KOPT-K1 (cell line): ENCODE data around the gene RYK.

Experiments used
- H3K27ac ChIP-seq: fragments of 200-600 bp; sonication (generic); 2 replicates; pipeline ENCODE4 v1.5.1; 2016; ENCODE audit warnings: antibody characterized with exemption, mild to moderate bottlenecking, low read depth, low read length; ENCODE audit not compliant: poor library complexity, severe bottlenecking
- H3K36me3 ChIP-seq: fragments of 200-600 bp; sonication (generic); 2 replicates; pipeline ENCODE4 v1.5.1; 2017; ENCODE audit warnings: antibody characterized with exemption, mild to moderate bottlenecking, low read length, moderate library complexity; ENCODE audit not compliant: insufficient read depth
- H3K9me3 ChIP-seq: fragments of 200-600 bp; sonication (generic); 2 replicates; pipeline ENCODE4 v1.5.1; 2017; ENCODE audit warnings: antibody characterized with exemption, low read length, mild to moderate bottlenecking; ENCODE audit not compliant: insufficient read depth, poor library complexity, severe bottlenecking

Gene RYK

DNA sequence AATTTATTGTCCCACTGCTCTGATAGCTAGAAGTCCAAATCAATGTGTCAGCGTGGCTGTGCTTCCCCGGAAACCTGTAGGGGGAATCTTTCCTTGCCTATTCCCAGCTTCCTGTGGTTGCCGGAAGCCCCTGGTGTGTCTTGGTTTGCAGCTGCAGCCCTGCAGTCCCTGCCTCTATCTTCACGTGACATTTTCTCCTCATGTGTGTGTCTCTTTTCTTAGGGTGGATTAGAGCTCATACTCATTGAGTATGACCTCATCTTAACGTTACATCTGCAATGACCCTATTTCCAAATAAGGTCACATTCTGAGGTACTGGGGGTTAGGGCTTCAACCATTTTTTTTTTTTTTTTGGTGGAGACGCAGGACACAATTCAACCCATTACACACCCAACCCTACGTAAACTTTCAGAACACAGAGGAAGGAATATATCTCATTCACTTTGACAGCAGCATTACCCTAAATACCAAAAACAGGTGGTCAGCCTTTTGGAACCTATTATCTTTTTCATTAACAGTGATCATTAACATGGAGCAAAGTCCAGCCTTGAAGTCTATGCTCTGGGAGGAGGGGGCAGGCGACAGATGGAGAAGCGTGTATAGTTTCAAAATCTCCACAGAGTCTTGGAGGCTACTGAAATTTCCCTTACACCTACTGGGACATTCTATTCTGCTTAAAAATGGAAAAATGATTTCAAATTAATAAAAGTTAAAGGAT, 88.6 kb downstream of the RYK start:
- no peaks in the 10 kb centered on the region for H3K9me3 ChIP-seq
- no peak overlapping the region for H3K27ac ChIP-seq
- H3K36me3 ChIP-seq: peaks cover 40% of the 10 kb centered on the region

DNA sequence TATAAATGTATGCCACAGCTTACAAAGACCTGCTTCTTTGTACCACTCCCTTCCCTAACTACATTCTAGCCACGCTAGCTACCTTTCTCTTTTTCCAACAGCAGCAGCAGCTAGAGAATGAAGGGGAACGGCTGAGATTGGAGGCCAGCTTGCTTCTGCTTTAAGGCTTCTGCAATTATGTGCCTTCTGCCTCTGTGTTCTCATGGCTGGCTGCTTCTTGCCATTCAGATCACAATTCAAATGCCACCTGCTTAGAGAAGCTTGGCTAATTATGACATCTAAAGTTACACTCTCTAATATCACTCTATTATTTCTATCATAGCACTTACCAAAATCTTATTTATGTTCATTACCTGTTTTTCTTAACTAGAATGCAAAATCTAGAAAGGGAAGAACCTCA, 95.2 kb downstream of the RYK start:
- Histone ChIP-seq H3K36me3 (peaks cover 60% of the 10 kb centered on the region), H3K27ac (no peak overlapping the region), H3K9me3 (no peaks in the 10 kb centered on the region)

DNA sequence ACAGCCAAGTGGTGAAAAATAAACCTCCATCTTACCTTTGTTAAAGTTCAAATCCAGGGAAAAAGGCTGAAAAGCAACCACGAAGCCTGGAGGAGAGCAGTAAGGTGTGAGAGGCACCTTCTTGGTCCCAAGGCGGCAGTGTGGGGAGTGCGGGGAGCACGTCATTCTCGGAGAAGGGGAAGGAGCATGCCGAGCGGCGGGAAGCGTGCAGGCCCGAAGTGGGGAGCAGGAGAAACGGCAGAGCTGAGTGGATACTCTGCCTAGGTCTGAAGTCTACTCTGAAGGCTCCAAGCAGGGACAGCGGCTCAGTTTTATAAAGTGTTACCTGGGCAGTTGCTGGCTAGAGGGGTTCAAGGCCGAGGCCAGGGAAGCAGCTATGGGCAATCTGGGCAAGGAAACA, 96.9 kb downstream of the RYK start:
- Histone ChIP-seq H3K9me3 (no peaks in the 10 kb centered on the region), H3K27ac (no peak overlapping the region), H3K36me3 (peaks cover 54% of the 10 kb centered on the region)

DNA sequence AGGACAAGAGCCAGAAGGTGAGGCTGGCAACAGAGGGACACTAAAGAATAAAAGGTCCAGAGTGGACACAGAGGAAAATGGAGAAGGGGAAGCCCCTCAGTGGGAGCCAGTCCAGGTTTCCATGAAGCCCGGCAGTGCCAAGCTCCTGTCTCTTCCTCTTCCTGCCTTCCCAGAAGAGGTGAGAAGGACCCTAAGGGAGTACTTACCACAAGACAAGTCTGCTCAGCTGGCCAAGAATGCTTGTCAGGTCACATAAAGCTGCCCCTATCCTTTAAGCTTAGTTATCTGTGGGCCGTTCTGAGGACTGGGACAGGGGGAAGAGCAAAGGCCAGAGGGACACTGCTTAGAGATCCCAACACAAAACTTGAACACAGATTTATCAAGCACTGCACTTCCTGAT, 100.2 kb downstream of the RYK start:
- peaks cover 24% of the 10 kb centered on the region for H3K36me3 ChIP-seq
- H3K9me3 ChIP-seq: no peaks in the 10 kb centered on the region
- no peak overlapping the region for H3K27ac ChIP-seq

DNA sequence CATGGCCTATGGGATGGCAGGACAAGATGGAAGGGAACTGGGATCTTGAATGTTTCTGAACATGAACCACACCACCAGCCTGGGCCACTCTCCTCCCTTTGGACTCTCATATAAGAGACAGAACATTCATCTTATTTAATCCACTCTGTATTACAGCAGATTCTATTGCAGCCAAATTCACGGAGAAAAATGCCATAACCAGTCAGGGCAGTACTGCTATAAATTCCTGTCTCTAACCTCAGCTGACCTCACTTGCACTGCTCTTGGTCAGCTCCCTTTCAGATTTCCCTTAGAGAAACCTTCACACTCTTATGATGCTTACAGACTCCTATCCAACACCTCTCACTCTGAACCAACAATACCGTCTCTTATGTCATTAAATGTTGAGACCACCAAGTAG, 101.4 kb downstream of the RYK start:
- no peaks in the 10 kb centered on the region for H3K9me3 ChIP-seq
- H3K27ac ChIP-seq: no peak overlapping the region
- peaks cover 13% of the 10 kb centered on the region for H3K36me3 ChIP-seq

DNA sequence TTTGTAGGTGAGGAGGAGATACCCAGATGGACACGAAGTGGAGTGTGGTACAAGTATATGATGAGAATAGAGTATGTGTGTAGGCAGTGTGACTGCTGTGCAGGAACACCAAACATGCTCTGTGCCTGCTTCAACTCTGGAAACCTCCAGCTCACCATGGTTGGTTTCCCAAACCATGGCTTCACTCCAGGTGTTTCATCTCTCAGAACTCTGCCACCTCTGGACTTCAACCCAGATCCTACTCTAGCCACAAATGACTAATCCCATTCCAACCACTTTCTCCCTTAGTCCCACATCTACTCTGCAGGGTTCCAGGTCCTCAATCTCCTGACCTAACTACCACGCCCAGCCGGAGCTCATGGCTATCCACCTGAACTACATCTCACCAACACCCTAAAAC, 102.1 kb downstream of the RYK start:
- Histone ChIP-seq H3K36me3 (peaks cover 5% of the 10 kb centered on the region), H3K27ac (no peak overlapping the region), H3K9me3 (no peaks in the 10 kb centered on the region)

DNA sequence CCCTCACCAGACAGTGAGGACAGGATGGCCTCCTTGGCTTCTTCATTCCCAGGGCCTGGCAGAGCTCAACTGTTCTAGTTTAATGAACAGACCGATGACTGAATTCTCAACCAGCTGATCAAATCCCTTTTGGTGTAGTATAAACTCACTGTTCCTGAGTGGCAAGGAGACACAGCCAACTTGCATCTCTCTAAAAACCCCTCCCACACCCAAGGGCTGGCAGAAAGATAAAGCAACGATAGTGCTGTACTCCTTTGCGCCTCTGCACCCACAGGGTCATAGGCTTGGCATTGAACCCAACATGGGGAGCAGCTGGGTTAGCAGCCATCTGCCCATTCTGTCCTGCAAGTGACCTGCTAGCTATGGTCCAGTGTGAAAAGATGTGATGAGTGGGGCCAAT, 103.2 kb downstream of the RYK start:
- no peaks in the 10 kb centered on the region; the same call in 1 of the 2 replicates for H3K36me3 ChIP-seq
- no peaks in the 10 kb centered on the region for H3K9me3 ChIP-seq
- no peak overlapping the region for H3K27ac ChIP-seq

DNA sequence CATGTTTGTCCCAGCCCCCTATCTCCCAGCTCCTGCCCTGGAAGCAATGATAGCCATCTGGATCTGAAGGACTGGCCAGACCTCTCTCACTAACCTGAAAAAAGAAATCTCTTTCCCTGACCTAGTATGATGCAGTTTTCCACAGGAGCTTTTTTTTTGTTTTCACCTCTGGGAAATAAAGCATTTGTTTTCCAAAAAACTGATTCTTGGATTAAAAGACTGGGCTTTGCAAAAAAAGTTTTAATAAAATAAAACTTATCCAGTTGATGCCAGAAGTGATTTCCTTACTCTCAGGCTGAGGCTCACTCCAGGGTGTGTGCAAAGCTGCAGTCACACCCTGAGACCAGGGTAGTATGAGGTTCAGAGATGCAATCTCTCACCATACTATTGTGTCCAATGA, 104.0 kb downstream of the RYK start:
- Histone ChIP-seq H3K27ac (no peak overlapping the region), H3K9me3 (no peaks in the 10 kb centered on the region), H3K36me3 (no peaks in the 10 kb centered on the region; the same call in 1 of the 2 replicates)

DNA sequence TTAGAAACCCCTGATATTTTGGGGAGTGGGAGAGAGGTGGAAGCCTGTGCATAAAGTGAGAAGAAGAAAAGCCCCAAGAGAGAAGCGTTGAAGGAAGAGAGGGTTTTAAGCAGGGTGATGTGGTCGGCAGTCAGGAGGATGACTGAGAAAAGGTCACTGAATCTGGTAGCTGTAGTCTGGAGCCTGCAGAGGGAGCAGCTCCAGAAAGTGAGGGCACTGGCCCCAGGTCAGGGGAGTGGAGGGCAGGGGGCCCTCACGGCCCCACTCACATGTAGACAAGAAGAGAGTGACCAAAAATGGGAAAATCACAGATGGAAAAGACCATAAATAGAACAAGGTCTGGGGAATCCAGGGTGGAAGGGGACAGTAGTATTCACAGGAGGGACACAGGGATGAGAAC, 105.5 kb downstream of the RYK start:
- Histone ChIP-seq H3K36me3 (no peaks in the 10 kb centered on the region; the same call in 1 of the 2 replicates), H3K27ac (no peak overlapping the region), H3K9me3 (no peaks in the 10 kb centered on the region)

DNA sequence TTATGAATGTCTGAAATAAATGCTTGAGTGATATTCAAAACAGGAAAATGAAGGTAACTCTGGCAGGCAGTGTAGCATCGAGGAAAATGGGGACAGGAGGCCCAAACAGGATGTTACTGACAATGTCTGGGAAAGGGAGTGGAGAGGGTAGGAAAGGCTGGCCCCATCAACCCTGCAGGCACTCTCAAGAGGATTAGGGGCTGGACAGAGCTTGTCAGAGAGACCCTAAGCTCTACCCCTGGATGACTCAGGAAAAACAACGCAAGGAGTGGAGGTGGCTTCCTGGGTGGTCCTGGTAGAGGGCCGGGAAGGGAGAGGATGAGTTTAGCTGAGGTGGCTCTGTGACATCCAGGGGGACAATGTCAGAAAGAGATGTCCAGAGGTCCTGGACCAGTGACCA, 106.0 kb downstream of the RYK start:
- H3K36me3 ChIP-seq: no peaks in the 10 kb centered on the region; the same call in 1 of the 2 replicates
- H3K27ac ChIP-seq: no peak overlapping the region
- H3K9me3 ChIP-seq: no peaks in the 10 kb centered on the region

DNA sequence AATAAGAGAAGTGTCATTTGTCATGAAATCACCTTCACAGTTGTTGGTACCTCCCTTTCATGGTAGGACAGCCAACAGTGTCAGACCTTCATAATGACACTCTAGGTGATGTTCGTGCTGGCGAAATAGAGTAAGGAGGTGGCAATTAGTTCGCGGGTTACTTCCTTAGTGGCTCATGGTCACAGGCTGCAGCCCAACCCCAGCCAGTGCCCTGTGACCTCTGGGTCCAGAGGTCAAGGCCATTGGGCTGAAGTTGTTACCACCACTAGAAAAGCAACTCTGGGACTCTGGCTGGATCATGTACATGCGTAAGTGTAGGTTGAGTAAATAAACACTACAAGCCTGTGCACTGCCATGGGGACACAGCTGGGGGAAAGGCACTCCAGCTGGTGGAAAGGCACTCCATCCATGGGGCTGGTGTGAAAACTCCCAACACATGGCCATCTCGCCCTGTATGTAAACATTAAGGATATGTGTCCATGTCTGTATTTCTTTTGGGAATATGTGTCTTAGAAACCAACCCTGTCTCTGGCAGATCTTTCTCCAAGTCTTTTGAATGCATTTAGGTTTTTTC, 106.7 kb downstream of the RYK start:
- Histone ChIP-seq H3K27ac (no peak overlapping the region), H3K36me3 (no peaks in the 10 kb centered on the region; the same call in 1 of the 2 replicates), H3K9me3 (no peaks in the 10 kb centered on the region)

DNA sequence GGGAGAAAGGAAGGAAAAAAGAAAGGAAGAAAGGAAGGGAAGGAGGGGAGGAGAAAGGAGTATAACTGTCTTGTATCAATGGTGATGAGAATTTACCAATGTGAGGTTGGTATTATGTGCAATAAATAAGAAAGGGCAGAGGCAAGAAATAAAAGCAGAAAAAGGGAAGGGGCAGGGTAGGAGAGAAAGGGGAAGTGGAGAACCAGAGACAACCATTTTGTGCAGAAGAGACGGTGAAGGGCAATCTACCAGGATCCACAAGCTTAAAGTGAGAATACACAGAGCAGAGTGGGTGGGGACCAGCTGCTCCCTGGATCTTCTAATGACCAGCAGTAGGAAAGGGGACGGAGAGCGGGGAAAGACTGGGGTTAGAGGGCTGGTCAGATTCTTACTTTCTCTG, 114.1 kb downstream of the RYK start:
- H3K36me3 ChIP-seq: no peaks in the 10 kb centered on the region
- H3K9me3 ChIP-seq: no peaks in the 10 kb centered on the region
- H3K27ac ChIP-seq: no peak overlapping the region

DNA sequence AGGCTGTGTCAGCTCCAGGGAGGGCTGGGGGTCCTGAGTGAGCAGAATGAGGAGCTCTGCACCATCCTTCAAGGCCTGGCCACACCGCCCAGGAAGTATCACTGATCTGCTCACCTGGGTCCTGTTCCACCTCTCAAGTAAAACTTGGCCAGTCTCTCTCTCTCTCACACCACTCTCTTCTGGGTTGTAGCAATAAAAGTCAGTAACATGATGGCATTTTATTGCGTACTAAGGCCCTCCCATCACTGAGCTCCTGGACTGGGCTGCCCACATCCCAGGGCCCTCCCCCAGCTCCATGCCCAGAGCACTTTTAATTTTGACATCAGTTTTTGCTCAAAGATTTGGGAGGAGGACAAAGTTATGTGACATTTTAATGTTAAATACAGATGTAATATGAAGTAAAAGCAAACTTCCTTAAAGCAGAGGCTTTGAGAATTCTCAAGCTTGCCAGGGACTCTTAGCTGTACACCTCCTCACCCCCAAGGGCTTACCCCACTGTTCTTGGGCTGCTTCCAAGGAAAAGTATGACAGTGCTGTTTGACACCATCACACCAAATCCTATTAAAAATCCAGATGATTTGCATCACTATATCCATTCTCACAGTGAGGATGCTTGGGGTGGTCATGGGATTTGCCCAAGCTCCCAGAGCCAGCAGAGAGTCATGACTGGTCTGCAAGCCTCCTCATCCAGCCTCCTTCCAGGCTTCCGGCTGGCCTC, 115.8 kb downstream of the RYK start:
- Histone ChIP-seq H3K36me3 (no peaks in the 10 kb centered on the region), H3K9me3 (no peaks in the 10 kb centered on the region), H3K27ac (no peak overlapping the region)

DNA sequence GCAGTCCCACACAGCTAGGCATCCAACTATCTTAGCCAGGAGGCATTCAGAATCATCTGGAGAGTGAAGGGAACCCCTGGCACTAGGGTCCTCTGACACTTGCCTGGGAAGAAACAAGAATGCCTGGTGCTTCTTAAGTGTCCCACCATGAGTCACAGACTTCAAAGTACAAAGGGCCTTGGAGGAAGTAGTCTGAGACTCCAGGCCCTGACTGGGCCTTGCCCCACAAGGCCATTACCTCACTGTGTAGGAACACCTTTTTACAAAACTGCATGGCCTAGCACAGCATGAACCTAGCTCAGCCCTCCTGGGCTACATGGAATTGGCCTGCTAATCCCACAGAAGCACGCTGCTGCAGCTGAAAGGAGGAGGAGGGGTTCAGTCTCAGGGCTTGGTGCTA, 116.4 kb downstream of the RYK start:
- Histone ChIP-seq H3K36me3 (no peaks in the 10 kb centered on the region), H3K9me3 (no peaks in the 10 kb centered on the region), H3K27ac (no peak overlapping the region)

DNA sequence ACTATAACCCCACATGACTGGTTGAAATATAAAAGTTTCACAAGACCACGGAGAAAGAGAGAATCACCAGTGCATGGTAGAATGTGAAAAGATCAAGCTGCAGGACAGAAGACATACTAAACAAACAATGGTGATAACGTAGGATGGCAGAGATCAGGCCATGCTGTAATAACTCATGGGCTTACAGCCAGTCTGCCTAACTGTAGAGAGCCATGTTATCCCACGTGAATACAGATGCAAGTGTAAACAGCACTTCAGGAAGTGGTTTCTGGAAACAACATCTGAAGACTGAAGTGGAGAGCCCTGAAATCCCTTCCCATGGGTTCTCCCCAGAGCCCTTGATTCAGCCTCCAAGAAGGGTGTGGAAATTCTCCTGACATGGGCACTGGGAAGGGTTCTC, 117.7 kb downstream of the RYK start:
- Histone ChIP-seq H3K36me3 (no peaks in the 10 kb centered on the region), H3K9me3 (no peaks in the 10 kb centered on the region), H3K27ac (no peak overlapping the region)

DNA sequence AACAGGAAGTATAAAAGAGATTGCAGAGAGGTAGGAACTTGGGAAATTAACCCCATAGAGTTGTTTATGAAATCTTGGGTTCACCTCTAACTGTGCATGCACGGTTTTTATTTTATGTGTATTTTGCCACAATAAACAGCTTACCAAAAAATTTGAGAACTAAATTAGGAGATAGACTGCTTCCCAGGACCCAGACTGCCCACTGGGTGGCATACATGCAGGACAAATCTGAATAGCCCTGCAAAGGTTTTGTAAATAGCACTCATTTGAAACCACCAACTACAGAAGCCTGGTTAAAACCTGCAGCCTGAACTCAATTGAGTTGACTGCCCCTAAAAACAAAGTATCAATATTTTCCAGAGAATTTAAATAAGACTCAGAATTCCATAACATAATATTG, 124.5 kb downstream of the RYK start:
- H3K9me3 ChIP-seq: peaks cover 28% of the 10 kb centered on the region
- no peaks in the 10 kb centered on the region for H3K36me3 ChIP-seq
- H3K27ac ChIP-seq: no peak overlapping the region
